SK-N-SH treated with all-trans-retinoic acid at 6 μM for 48 hours (cell line): ENCODE data around the gene CCR7.

Experiments used
- ARNTL ChIP-seq: fragments of 450-650 bp; formaldehyde crosslinking; IDR thresholded peaks from 2 replicates; pipeline ENCODE4 v1.5.0; 2020; ENCODE audit warnings: low read depth, mild to moderate bottlenecking, moderate library complexity, borderline replicate concordance
- BACH2 ChIP-seq: fragments of 250-450 bp; sonication (Bioruptor Pico); IDR thresholded peaks from 2 replicates; pipeline ENCODE4 v1.9.0; 2021; ENCODE audit warnings: mild to moderate bottlenecking, borderline replicate concordance
- CREB5 ChIP-seq: fragments of 250-450 bp; sonication (Bioruptor Pico); IDR thresholded peaks from 2 replicates; pipeline ENCODE4 v1.5.1; 2020; ENCODE audit warnings: low read depth, mild to moderate bottlenecking, moderate library complexity
- PATZ1 ChIP-seq: fragments of 250-450 bp; sonication (Bioruptor Pico); IDR thresholded peaks from 2 replicates; pipeline ENCODE4 v1.8.0; 2020; ENCODE audit warnings: mild to moderate bottlenecking, moderate library complexity, borderline replicate concordance
- PPARA ChIP-seq: fragments of 250-450 bp; sonication (Bioruptor Pico); IDR thresholded peaks from 2 replicates; pipeline ENCODE4 v1.5.0; 2020; ENCODE audit warnings: mild to moderate bottlenecking, borderline replicate concordance
- RARB ChIP-seq: fragments of 250-450 bp; sonication (Bioruptor Pico); IDR thresholded peaks from 2 replicates; pipeline ENCODE4 v1.8.0; 2021; ENCODE audit warnings: mild to moderate bottlenecking, moderate library complexity
- TSHZ2 ChIP-seq: fragments of 250-450 bp; sonication (Bioruptor Pico); IDR thresholded peaks from 2 replicates; pipeline ENCODE4 v1.5.0; 2020; ENCODE audit warnings: mild to moderate bottlenecking, moderate library complexity
- ZC3H10 ChIP-seq: fragments of 250-450 bp; sonication (Bioruptor Pico); IDR thresholded peaks from 2 replicates; pipeline ENCODE4 v1.5.1; 2021; ENCODE audit warnings: mild to moderate bottlenecking, moderate library complexity
- ZFP30 ChIP-seq: fragments of 450-650 bp; formaldehyde crosslinking; IDR thresholded peaks from 2 replicates; pipeline ENCODE4 v1.5.0; 2022; ENCODE audit warnings: mild to moderate bottlenecking, moderate library complexity
- ZNF70 ChIP-seq: fragments of 450-650 bp; formaldehyde crosslinking; IDR thresholded peaks from 2 replicates; pipeline ENCODE4 v1.5.0; 2020; ENCODE audit warnings: mild to moderate bottlenecking, moderate library complexity
- ZNF8 ChIP-seq: fragments of 450-650 bp; formaldehyde crosslinking; IDR thresholded peaks from 2 replicates; pipeline ENCODE4 v1.5.0; 2020; ENCODE audit warnings: mild to moderate bottlenecking, moderate library complexity

- TF ChIP-seq ZNF8 (CRISPR knock-in tag) (no peak), ZNF70 (CRISPR knock-in tag) (no peak), PPARA (CRISPR knock-in tag) (no peak), ARNTL (CRISPR knock-in tag) (no peak), ZC3H10 (no peak), BACH2 (no peak), RARB (no peak), TSHZ2 (no peak), CREB5 (no peak), ZFP30 (no peak), PATZ1 (CRISPR knock-in tag) (no peak)
These were observed 49.3 kb upstream of the CCR7 start for GRCh38 chr17:40614431-40615067.
